GM12874 (cell line): ENCODE results near the gene CCDC102A.

Source experiments
- CTCF ChIP-seq: IDR thresholded peaks from 2 replicates; pipeline ENCODE4 v1.5.1; 2011; ENCODE audit warnings: low read depth, mild to moderate bottlenecking, control low read depth, low read length, moderate library complexity; ENCODE audit not compliant: insufficient read depth

Gene CCDC102A

GRCh38 chr16:57485091-57485915 is 51.1 kb downstream of the CCDC102A start:
- TF ChIP-seq CTCF = no peak

- no peak for TF ChIP-seq CTCF
Measured at GRCh38 chr16:57484515-57485005, 51.8 kb downstream of the CCDC102A start.

- TF ChIP-seq CTCF = no peak
Measured at GRCh38 chr16:57483725-57484514, 52.5 kb downstream of the CCDC102A start.

GRCh38 chr16:57482845-57483545 is 53.4 kb downstream of the CCDC102A start:
- TF ChIP-seq CTCF = no peak

GRCh38 chr16:57481421-57481820 is 55.0 kb downstream of the CCDC102A start:
- no peak for TF ChIP-seq CTCF

GRCh38 chr16:57480754-57481230 is 55.6 kb downstream of the CCDC102A start:
- TF ChIP-seq CTCF = no peak
